Transverse colon (tissue), 4 donors: ENCODE measurements around the gene ZBTB20.

Experiments used
- EP300 ChIP-seq: sonication (generic); formaldehyde crosslinking; IDR thresholded peaks from one replicate; pipeline ENCODE4 v1.6.1; 2017; ENCODE audit warnings: antibody characterized with exemption, low read depth
- POLR2A ChIP-seq: fragments of 450-650 bp; IDR thresholded peaks from one replicate; pipeline ENCODE4 v1.6.1; 2016; ENCODE audit warnings: antibody characterized with exemption, mild to moderate bottlenecking, moderate library complexity
- POLR2AphosphoS5 ChIP-seq, 3 donors: sonication (generic); formaldehyde crosslinking; IDR thresholded peaks; one replicate each; pipeline ENCODE4 v1.6.1; 2016; ENCODE audit warnings: antibody characterized with exemption in 3 of 3
- TF ChIP-seq, protein P1 (sequence below), 5 experiments: fragments of 200-600 bp in 3 of 5; fragments of 450-650 bp in 2 of 5; sonication (generic) in 3 of 5; IDR thresholded peaks; 1 replicate in 2 of 5; 2 replicates in 3 of 5; pipeline ENCODE4 v1.5.1; 2016 to 2017; ENCODE audit warnings: antibody characterized with exemption in 5 of 5, inconsistent platforms in 3 of 5, mild to moderate bottlenecking in 2 of 5, moderate library complexity in 1 of 5

DNA sequence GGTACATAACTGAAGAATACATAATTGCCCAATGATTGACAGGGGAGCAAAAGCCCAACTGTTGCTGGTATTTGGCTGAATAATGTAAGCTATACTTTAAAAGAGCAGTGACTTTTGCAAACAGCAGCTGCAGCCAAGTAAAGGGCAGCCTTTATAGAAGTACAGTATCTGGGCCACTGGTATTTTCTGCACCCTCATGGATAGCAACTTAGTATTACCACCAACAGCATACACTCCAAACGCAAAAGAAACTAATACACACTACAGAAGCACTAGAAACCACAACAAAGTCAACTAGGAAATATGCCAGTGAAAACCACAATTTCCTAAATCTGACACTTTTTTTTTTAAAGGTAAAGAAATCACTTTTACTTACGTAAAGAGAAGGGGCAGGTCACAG, 647.1 kb downstream of the ZBTB20 start:
- TF ChIP-seq, protein P1, sequence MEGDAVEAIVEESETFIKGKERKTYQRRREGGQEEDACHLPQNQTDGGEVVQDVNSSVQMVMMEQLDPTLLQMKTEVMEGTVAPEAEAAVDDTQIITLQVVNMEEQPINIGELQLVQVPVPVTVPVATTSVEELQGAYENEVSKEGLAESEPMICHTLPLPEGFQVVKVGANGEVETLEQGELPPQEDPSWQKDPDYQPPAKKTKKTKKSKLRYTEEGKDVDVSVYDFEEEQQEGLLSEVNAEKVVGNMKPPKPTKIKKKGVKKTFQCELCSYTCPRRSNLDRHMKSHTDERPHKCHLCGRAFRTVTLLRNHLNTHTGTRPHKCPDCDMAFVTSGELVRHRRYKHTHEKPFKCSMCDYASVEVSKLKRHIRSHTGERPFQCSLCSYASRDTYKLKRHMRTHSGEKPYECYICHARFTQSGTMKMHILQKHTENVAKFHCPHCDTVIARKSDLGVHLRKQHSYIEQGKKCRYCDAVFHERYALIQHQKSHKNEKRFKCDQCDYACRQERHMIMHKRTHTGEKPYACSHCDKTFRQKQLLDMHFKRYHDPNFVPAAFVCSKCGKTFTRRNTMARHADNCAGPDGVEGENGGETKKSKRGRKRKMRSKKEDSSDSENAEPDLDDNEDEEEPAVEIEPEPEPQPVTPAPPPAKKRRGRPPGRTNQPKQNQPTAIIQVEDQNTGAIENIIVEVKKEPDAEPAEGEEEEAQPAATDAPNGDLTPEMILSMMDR (IDR thresholded peaks at IDR 0.05) = no peak
- TF ChIP-seq POLR2AphosphoS5 (IDR thresholded peaks at IDR 0.05) (no peak), POLR2A (no peak), EP300 (no peak)
